ENCODE data around the gene AQP12B. TPM values are rescaled to one million over a fixed set of nuclear protein-coding genes. Genes with fewer than 3 reads are reported as not detected.
A peak's percentile ranks its signal among the peaks of the same experiment; 100 is the strongest.

AQP12B gene
- total and polyA plus RNA-seq, 2 of the 13 experiments (the other 11 are each of a cell fraction or from before 2014, with no cell fraction given) = not detected

DNA sequence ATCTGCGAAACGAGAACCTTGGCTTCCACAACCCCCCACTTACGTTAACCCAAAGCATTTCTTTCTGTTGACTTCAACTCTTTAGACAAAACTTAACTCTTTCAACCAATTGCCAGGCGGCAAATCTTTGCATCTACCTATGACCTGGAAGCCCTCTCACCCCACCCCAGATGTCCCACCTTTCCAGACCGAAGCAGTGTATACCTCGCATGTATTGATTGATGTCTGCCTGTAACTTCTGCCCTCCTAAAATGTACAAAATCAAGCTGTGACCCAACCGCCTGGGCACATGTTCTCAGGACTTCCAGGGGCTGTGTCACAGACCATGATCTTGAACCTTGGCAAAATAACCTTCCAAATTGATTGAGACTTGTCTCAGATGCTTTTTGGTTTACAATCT is 12.3 kb downstream of the AQP12B start:
- no peak for FAIRE-seq

DNA sequence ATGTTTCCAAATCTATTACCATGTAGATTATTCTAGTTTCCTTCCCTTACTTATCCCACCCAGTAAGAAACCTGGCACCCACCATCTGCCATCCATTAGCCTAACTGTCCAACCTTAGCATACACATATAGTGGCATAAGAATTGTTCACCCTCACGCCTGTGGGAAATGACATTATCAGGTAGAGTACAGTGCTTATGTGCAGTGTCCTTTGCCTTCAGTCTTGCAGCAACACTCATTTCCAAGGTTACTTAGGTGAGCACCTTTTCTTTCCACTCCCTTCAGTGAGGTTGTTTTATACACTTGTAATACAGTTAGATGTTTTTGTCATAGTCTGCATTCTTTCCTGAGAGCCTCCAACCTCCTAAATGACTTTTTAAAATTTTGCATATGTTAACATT is 18.1 kb downstream of the AQP12B start:
- ChIA-PET POLR2A (no interaction called here), CTCF (ENCODE audit: low intra/inter-chr PET ratio, low total read pairs) (no interaction called here)
- 2% methylated on average over 1 of the region's 1 CpG for WGBS (ENCODE audit: low lambda C conversion rate)
- BruUV-seq (replicated peaks) = no TSS peak
- ATAC-seq (no peak), DNase-seq (ENCODE audit: low spot score) (no peak), FAIRE-seq (no peak)
- Histone ChIP-seq H3K4me1 (ENCODE audit: insufficient read depth, low read length) (no peaks in the 10 kb centered on the region), H3K27me3 (ENCODE audit: control insufficient read depth in 1 of 2, insufficient read depth in 2 of 2, low read length in 2 of 2) (peaks cover 0 to 12% of the 10 kb centered on the region in 2 experiments; a peak in 1 of 5 replicates), H3K9me3 (ENCODE audit: low read length) (peaks cover 4% of the 10 kb centered on the region), H3K4me2 (ENCODE audit: low read depth, low read length) (no peak overlapping the region), H3K9ac (ENCODE audit: insufficient read depth, low read depth, low read length) (no peak overlapping the region), H2AFZ (ENCODE audit: low read length) (no peak overlapping the region), H3K36me3 (replicated peaks in 1 of 2; ENCODE audit: control insufficient read depth in 1 of 2, insufficient read depth in 2 of 2, low read length in 2 of 2) (no peaks in the 10 kb centered on the region), H3K27ac (ENCODE audit: extremely low read length, insufficient read depth, low read length) (no peak overlapping the region), H4K20me1 (ENCODE audit: insufficient read depth, low read length) (no peaks in the 10 kb centered on the region), H3K79me2 (ENCODE audit: insufficient read depth, low read length) (no peaks in the 10 kb centered on the region), H3K4me3 (replicated peaks in 1 of 3; ENCODE audit: insufficient read depth in 1 of 3, low read depth in 2 of 3, low read length in 3 of 3) (no peak overlapping the region)
- TF ChIP-seq ZNF615 (CRISPR knock-in tag; IDR thresholded peaks at IDR 0.05; ENCODE audit: borderline replicate concordance) (peak; percentile 100), ZNF350 (CRISPR knock-in tag; IDR thresholded peaks at IDR 0.05; ENCODE audit: borderline replicate concordance, low read depth) (no peak)
- TF ChIP-seq, protein P1, sequence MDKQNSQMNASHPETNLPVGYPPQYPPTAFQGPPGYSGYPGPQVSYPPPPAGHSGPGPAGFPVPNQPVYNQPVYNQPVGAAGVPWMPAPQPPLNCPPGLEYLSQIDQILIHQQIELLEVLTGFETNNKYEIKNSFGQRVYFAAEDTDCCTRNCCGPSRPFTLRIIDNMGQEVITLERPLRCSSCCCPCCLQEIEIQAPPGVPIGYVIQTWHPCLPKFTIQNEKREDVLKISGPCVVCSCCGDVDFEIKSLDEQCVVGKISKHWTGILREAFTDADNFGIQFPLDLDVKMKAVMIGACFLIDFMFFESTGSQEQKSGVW (CRISPR knock-in tag; IDR thresholded peaks at IDR 0.05; ENCODE audit: borderline replicate concordance) = no peak
- intact Hi-C loops (cut with micrococcal nuclease; ENCODE audit: unreplicated experiment) = no loop called here
- in situ Hi-C loops (cut with HindIII; ENCODE audit: extremely low pct_ligation_motif_present, low pct_unique_long_range_greater_than_20kb) = no loop called here

More for the DNA sequence above, 12.3 kb downstream of the AQP12B start:
- Histone ChIP-seq H3K27ac (ENCODE audit: extremely low read length, insufficient read depth, low read length) (no peak overlapping the region), H2AFZ (ENCODE audit: low read length) (no peak overlapping the region), H3K9ac (ENCODE audit: insufficient read depth, low read depth, low read length) (no peak overlapping the region), H3K4me3 (replicated peaks in 1 of 3; ENCODE audit: insufficient read depth in 1 of 3, low read depth in 2 of 3, low read length in 3 of 3) (no peak overlapping the region), H3K27me3 (ENCODE audit: control insufficient read depth in 1 of 2, insufficient read depth in 2 of 2, low read length in 2 of 2) (peaks cover 6 to 47% of the 10 kb centered on the region in 2 experiments), H3K79me2 (ENCODE audit: insufficient read depth, low read length) (no peaks in the 10 kb centered on the region), H3K4me1 (ENCODE audit: insufficient read depth, low read length) (no peaks in the 10 kb centered on the region), H3K9me3 (ENCODE audit: low read length) (no peaks in the 10 kb centered on the region), H3K4me2 (ENCODE audit: low read depth, low read length) (no peak overlapping the region), H3K36me3 (replicated peaks in 1 of 2; ENCODE audit: control insufficient read depth in 1 of 2, insufficient read depth in 2 of 2, low read length in 2 of 2) (no peaks in the 10 kb centered on the region), H4K20me1 (ENCODE audit: insufficient read depth, low read length) (no peaks in the 10 kb centered on the region)
- DNase-seq (ENCODE audit: low spot score) (no peak), ATAC-seq (no peak)
- intact Hi-C loops (cut with micrococcal nuclease; ENCODE audit: unreplicated experiment) (no loop called here), in situ Hi-C loops (cut with HindIII; ENCODE audit: extremely low pct_ligation_motif_present, low pct_unique_long_range_greater_than_20kb) (no loop called here)
- ChIA-PET POLR2A (no interaction called here), CTCF (ENCODE audit: low intra/inter-chr PET ratio, low total read pairs) (no interaction called here)
- WGBS (ENCODE audit: low lambda C conversion rate) = 11% methylated on average over 7 of the region's 7 CpGs
- BruUV-seq (replicated peaks) = no TSS peak
- TF ChIP-seq EZH2 (conservative IDR thresholded peaks at IDR 0.05; ENCODE audit: low read depth, low read length) (0 out of 2 replicates have a peak, but pooled peaks have one; percentile 0), ZMYM2 (CRISPR knock-in tag; IDR thresholded peaks at IDR 0.05) (no peak)

Data from HepG2 (cell line).